ENCODE data around the gene FAM200B.

- no peak for TF ChIP-seq SIN3A (IDR thresholded peaks at IDR 0.05; ENCODE audit: borderline replicate concordance, insufficient read depth, low read length)
- no peak for TF ChIP-seq POLR2AphosphoS5 (IDR thresholded peaks at IDR 0.05; ENCODE audit: low read depth, low read length)
- TF ChIP-seq REST (IDR thresholded peaks at IDR 0.05; ENCODE audit: insufficient read depth in 1 of 2, low read depth in 2 of 2, low read length in 2 of 2) = no peak
Measured at GRCh38 chr4:15689540-15689939, 7.9 kb downstream of the FAM200B start.

Measured in PFSK-1 (cell line).